PC-3 (cell line): Measurements from ENCODE around the gene SP8.

Experiments used
- EZH2 ChIP-seq: fragments of 300-600 bp; sonication (generic); IDR thresholded peaks from one replicate; pipeline ENCODE4 v1.6.1; 2017; ENCODE audit warnings: antibody characterized with exemption, mild to moderate bottlenecking, low read length; ENCODE audit not compliant: unreplicated experiment
- EZH2phosphoT487 ChIP-seq: fragments of 300-600 bp; sonication (generic); IDR thresholded peaks from 2 replicates; pipeline ENCODE4 v1.6.1; 2018; ENCODE audit warnings: mild to moderate bottlenecking, antibody characterized with exemption, low read length, borderline replicate concordance
- TF ChIP-seq, protein P1 (sequence below): fragments of 300-600 bp; sonication (generic); conservative IDR thresholded peaks from 2 replicates; pipeline ENCODE4 v1.5.1; 2017; ENCODE audit warnings: antibody characterized with exemption, low read depth, mild to moderate bottlenecking, low read length

DNA sequence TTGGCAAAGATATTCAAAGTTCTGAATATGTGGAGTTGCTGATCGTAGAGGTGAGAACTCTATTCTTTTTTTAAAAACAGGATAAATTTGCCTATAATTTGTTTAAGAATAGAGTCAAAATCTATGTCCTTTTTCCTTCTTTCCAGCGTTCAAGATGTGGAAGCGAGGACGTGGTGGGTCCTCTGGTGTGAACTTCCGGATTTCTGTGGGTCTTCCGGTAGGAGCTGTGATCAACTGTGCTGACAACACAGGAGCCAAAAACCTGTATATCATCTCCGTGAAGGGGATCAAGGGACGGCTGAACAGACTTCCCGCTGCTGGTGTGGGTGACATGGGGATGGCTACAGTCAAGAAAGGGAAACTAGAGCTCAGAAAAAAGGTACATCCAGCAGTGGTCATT, 40.5 kb upstream of the SP8 start:
- TF ChIP-seq, protein P1, sequence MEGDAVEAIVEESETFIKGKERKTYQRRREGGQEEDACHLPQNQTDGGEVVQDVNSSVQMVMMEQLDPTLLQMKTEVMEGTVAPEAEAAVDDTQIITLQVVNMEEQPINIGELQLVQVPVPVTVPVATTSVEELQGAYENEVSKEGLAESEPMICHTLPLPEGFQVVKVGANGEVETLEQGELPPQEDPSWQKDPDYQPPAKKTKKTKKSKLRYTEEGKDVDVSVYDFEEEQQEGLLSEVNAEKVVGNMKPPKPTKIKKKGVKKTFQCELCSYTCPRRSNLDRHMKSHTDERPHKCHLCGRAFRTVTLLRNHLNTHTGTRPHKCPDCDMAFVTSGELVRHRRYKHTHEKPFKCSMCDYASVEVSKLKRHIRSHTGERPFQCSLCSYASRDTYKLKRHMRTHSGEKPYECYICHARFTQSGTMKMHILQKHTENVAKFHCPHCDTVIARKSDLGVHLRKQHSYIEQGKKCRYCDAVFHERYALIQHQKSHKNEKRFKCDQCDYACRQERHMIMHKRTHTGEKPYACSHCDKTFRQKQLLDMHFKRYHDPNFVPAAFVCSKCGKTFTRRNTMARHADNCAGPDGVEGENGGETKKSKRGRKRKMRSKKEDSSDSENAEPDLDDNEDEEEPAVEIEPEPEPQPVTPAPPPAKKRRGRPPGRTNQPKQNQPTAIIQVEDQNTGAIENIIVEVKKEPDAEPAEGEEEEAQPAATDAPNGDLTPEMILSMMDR = no peak
- TF ChIP-seq EZH2 = no peak
- TF ChIP-seq EZH2phosphoT487 = no peak
